Naive thymus-derived CD4-positive, alpha-beta T cell (primary cell): ENCODE results near the gene AKR1B15. TPM values are rescaled to one million over a fixed set of nuclear protein-coding genes. Genes with fewer than 3 reads are reported as not detected.

Source experiments
- ATAC-seq: fragments of 150-1000 bp; cut with Tn5 transposase; 2 replicates; pipeline ENCODE4 v1.10.0; 2021; ENCODE audit warnings: mild to moderate bottlenecking, moderate library complexity
- CTCF ChIA-PET: fragments of 350-600 bp; sonication (Branson Sonifier 250); formaldehyde crosslinking; loops from one replicate; lab custom pipeline; 2021; ENCODE audit warnings: antibody characterized with exemption; lab: Charles Lee
- POLR2A ChIA-PET: fragments of 350-600 bp; sonication (Branson Sonifier 250); formaldehyde crosslinking; loops from one replicate; lab custom pipeline; 2021; ENCODE audit warnings: antibody characterized with exemption, inconsistent platforms; lab: Charles Lee
- DNase-seq, 9 donors: peaks; one replicate each; pipeline versions ENCODE4 v3.0.0 to v3.0.0-alpha.2; 2020 to 2022; ENCODE audit warnings: mixed read lengths in 1 of 9
- H3K27ac ChIP-seq: one replicate; pipeline ENCODE4 v1.7.0; 2013; ENCODE audit warnings: mild to moderate bottlenecking, low read depth, low read length, moderate library complexity
- H3K27me3 ChIP-seq, 2 donors: one replicate each; pipeline ENCODE4 v1.7.0; 2013; ENCODE audit warnings: low read length in 2 of 2, mild to moderate bottlenecking in 2 of 2, moderate library complexity in 2 of 2; ENCODE audit not compliant: control insufficient read depth in 2 of 2, insufficient read depth in 2 of 2
- H3K36me3 ChIP-seq, 3 experiments: 1 replicate in 2 of 3; 2 replicates in 1 of 3; pipeline ENCODE4 v1.7.0; 2013; ENCODE audit warnings: low read length in 3 of 3, mild to moderate bottlenecking in 3 of 3, moderate library complexity in 1 of 3; ENCODE audit not compliant: insufficient read depth in 3 of 3, control insufficient read depth in 2 of 3
- H3K4me1 ChIP-seq, 2 donors: one replicate each; pipeline ENCODE4 v1.7.0; 2013; ENCODE audit warnings: low read length in 2 of 2, mild to moderate bottlenecking in 2 of 2, moderate library complexity in 1 of 2; ENCODE audit not compliant: control insufficient read depth in 2 of 2, insufficient read depth in 2 of 2
- H3K4me3 ChIP-seq: 2 replicates; pipeline ENCODE4 v1.7.0; 2013; ENCODE audit warnings: mild to moderate bottlenecking, low read length
- H3K9me3 ChIP-seq, 3 experiments: 1 replicate in 2 of 3; 2 replicates in 1 of 3; pipeline ENCODE4 v1.7.0; 2013; ENCODE audit warnings: low read length in 3 of 3; ENCODE audit not compliant: control insufficient read depth in 2 of 3
- H3K27ac Mint-ChIP-seq, 9 donors: one replicate each; pipeline ENCODE4 v1.8.0; 2020 to 2022; ENCODE audit warnings: mixed read lengths in 9 of 9, mild to moderate bottlenecking in 8 of 9, moderate library complexity in 5 of 9, inconsistent platforms in 2 of 9
- H3K27me3 Mint-ChIP-seq, 5 donors: one replicate each; pipeline ENCODE4 v1.8.0; 2021 to 2022; ENCODE audit warnings: mixed read lengths in 5 of 5, mild to moderate bottlenecking in 1 of 5
- H3K36me3 Mint-ChIP-seq, 5 donors: one replicate each; pipeline ENCODE4 v1.8.0; 2020 to 2022; ENCODE audit warnings: mixed read lengths in 5 of 5, mild to moderate bottlenecking in 3 of 5, inconsistent platforms in 1 of 5
- H3K4me1 Mint-ChIP-seq, 7 donors: one replicate each; pipeline ENCODE4 v1.8.0; 2020 to 2022; ENCODE audit warnings: mixed read lengths in 7 of 7, mild to moderate bottlenecking in 3 of 7, inconsistent platforms in 1 of 7
- H3K4me3 Mint-ChIP-seq, 10 donors: one replicate each; pipeline ENCODE4 v1.8.0; 2020 to 2022; ENCODE audit warnings: mild to moderate bottlenecking in 10 of 10, mixed read lengths in 10 of 10, moderate library complexity in 6 of 10, inconsistent platforms in 2 of 10
- H3K9me3 Mint-ChIP-seq, 11 donors: one replicate each; pipeline ENCODE4 v1.8.0; 2020 to 2022; ENCODE audit warnings: mixed read lengths in 11 of 11, mild to moderate bottlenecking in 4 of 11, inconsistent platforms in 1 of 11, moderate library complexity in 1 of 11
- intact Hi-C, 2 donors: fragments of 100-400 bp; cut with micrococcal nuclease; formaldehyde crosslinking; loops; one replicate each; pipeline ENCODE4 v1.15.1; 2023
- polyA plus RNA-seq, 2 donors: library from polyadenylated mRNA; unstranded; fragments of 300-500 nt; fragmentation: Illumina TruSeq; gene quantifications; one replicate each; pipeline ENCODE4 v1.2.3, GENCODE V29; 2021
- total RNA-seq, 6 experiments: library from RNA in 5 of 6; stranded (reverse) in 5 of 6; gene quantifications; 1 replicate in 5 of 6; 2 replicates in 1 of 6; pipeline ENCODE4 v1.2.3 and lab custom pipeline; 2021 to 2026

The AKR1B15 gene
- total and polyA plus RNA-seq, 7 experiments from 2014 or later: not detected

DNA sequence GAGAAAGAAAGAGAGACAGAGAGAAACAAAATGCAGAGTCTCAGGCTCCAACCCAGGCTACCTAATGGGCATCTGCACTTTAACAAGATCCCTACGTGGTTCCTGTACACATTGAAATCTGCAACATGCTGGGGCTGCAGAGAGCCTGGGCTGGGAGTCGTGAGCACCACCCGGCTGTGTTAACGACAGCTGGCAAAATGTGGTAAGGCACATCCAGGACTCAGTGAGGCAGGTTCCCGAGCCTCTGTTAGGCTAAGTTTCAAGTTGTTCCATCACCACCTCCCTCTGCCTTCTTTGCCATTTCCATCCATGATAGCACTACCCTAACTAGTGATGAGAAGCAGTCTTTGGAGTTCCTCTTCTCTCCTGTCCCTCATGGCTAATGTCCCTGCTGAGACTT, 20.2 kb upstream of the AKR1B15 start:
- no peaks in the 10 kb centered on the region for H3K36me3 ChIP-seq
- H3K27me3 ChIP-seq: no peaks in the 10 kb centered on the region
- H3K9me3 Mint-ChIP-seq: peaks cover 0 to 1% (median 0%) of the 10 kb centered on the region in 11 donors
- no peak for ATAC-seq
- H3K4me3 ChIP-seq: no peak overlapping the region
- ChIA-PET POLR2A (no interaction called here), CTCF (no interaction called here)
- H3K9me3 ChIP-seq: no peaks in the 10 kb centered on the region
- H3K27ac Mint-ChIP-seq: no peak overlapping the region
- H3K36me3 Mint-ChIP-seq: no peaks in the 10 kb centered on the region
- no peak overlapping the region for H3K4me3 Mint-ChIP-seq
- no peaks in the 10 kb centered on the region for H3K4me1 ChIP-seq
- H3K27me3 Mint-ChIP-seq: peaks cover 0 to 11% (median 0%) of the 10 kb centered on the region in 5 donors
- intact Hi-C loops: no loop called here
- H3K4me1 Mint-ChIP-seq: no peaks in the 10 kb centered on the region
- H3K27ac ChIP-seq: no peak overlapping the region
- DNase-seq: no peak

GRCh38 chr7:134530460-134530859, 18.4 kb upstream of the AKR1B15 start:
- H3K27ac ChIP-seq: no peak overlapping the region
- H3K4me1 ChIP-seq: no peaks in the 10 kb centered on the region
- DNase-seq (no peak), ATAC-seq (no peak)
- Mint-ChIP-seq H3K27ac (peak overlapping the region in 1 of 9 donors; percentile 12), H3K36me3 (no peaks in the 10 kb centered on the region), H3K27me3 (peaks cover 0 to 8% (median 0%) of the 10 kb centered on the region in 5 donors), H3K4me1 (no peaks in the 10 kb centered on the region), H3K4me3 (no peak overlapping the region), H3K9me3 (peaks cover 0 to 1% (median 0%) of the 10 kb centered on the region in 11 donors)
- intact Hi-C loops: no loop called here
- H3K36me3 ChIP-seq: no peaks in the 10 kb centered on the region
- H3K9me3 ChIP-seq: no peaks in the 10 kb centered on the region
- POLR2A ChIA-PET: no interaction called here
- CTCF ChIA-PET: no interaction called here
- no peak overlapping the region for H3K4me3 ChIP-seq
- no peaks in the 10 kb centered on the region for H3K27me3 ChIP-seq

- Histone ChIP-seq H3K27me3 (no peaks in the 10 kb centered on the region), H3K4me3 (no peak overlapping the region), H3K4me1 (no peaks in the 10 kb centered on the region), H3K36me3 (no peaks in the 10 kb centered on the region), H3K27ac (no peak overlapping the region), H3K9me3 (no peaks in the 10 kb centered on the region)
- H3K27ac Mint-ChIP-seq: no peak overlapping the region
- POLR2A ChIA-PET: no interaction called here
- intact Hi-C loops: no loop called here
- peaks cover 0 to 8% (median 0%) of the 10 kb centered on the region in 5 donors for H3K27me3 Mint-ChIP-seq
- peaks cover 0 to 1% (median 0%) of the 10 kb centered on the region in 11 donors for H3K9me3 Mint-ChIP-seq
- no peak overlapping the region for H3K4me3 Mint-ChIP-seq
- H3K4me1 Mint-ChIP-seq: no peaks in the 10 kb centered on the region
- no peak for ATAC-seq
- CTCF ChIA-PET: no interaction called here
- no peaks in the 10 kb centered on the region for H3K36me3 Mint-ChIP-seq
- no peak for DNase-seq
Measured at GRCh38 chr7:134532180-134532953, 16.5 kb upstream of the AKR1B15 start.

DNA sequence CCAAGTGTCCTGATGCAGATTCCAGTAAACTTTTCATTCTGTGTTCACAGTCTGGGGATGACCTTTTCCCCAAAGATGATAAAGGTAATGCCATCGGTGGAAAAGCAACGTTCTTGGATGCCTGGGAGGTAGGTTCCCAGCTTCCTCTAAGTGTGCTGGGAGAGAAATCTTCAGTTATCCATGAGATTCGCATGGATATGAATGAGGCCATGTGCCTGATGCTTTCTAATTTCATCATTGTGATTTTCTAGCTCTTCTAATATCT, 16.0 kb upstream of the AKR1B15 start:
- Histone ChIP-seq H3K9me3 (no peaks in the 10 kb centered on the region), H3K27me3 (no peaks in the 10 kb centered on the region), H3K27ac (no peak overlapping the region), H3K4me3 (no peak overlapping the region), H3K4me1 (no peaks in the 10 kb centered on the region), H3K36me3 (no peaks in the 10 kb centered on the region)
- ChIA-PET CTCF (no interaction called here), POLR2A (no interaction called here)
- intact Hi-C loops: no loop called here
- no peaks in the 10 kb centered on the region for H3K4me1 Mint-ChIP-seq
- peaks cover 0 to 8% (median 0%) of the 10 kb centered on the region in 5 donors for H3K27me3 Mint-ChIP-seq
- H3K36me3 Mint-ChIP-seq: no peaks in the 10 kb centered on the region
- peaks cover 0 to 1% (median 0%) of the 10 kb centered on the region in 11 donors for H3K9me3 Mint-ChIP-seq
- no peak overlapping the region for H3K4me3 Mint-ChIP-seq
- H3K27ac Mint-ChIP-seq: no peak overlapping the region
- DNase-seq (no peak), ATAC-seq (no peak)

DNA sequence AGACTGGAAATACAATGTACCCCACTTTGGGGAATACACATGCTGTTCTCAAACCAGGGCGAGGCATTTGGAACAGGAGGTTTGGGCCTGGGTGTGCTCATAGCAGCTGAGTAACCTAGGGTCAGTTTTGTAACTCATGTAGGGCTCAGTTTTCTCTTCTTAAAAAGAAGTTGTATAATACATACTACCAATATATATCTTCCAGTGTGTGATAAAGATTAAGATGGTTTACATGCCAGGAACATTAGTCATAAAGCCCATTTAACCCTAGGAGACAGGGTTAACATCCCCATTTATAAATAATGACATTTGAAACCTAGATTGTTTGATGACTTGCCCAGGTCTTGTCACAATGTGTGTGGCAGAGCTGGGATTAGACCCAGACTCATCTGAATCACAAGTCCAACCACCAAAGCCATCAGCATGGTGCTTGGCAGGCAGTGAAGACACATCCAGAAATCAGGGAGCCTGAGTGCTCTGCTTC, 15.6 kb upstream of the AKR1B15 start:
- POLR2A ChIA-PET: no interaction called here

DNA sequence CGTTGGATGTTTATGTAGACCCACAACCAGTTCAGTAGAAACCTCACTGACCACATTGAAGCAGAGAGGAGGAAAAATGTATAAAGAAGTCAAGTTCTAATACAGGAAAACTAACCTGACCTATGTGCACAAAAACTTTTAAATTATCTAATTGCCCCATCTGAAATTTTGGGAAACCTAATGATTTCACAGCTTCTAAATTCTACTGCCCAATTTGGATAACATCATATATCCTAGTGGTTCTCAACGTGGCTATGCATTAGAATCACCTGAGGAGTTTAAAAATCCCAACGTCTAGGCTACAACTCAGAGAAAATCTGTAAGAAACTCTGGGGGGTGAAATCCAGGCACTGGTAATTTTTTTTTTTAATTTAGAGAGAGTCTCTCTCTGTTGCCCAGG, 14.3 kb upstream of the AKR1B15 start:
- Mint-ChIP-seq H3K4me1 (no peaks in the 10 kb centered on the region), H3K4me3 (no peak overlapping the region), H3K27me3 (peaks cover 0 to 4% (median 1%) of the 10 kb centered on the region in 5 donors), H3K27ac (no peak overlapping the region), H3K9me3 (no peaks in the 10 kb centered on the region), H3K36me3 (no peaks in the 10 kb centered on the region)
- no peaks in the 10 kb centered on the region for H3K9me3 ChIP-seq
- no peaks in the 10 kb centered on the region for H3K4me1 ChIP-seq
- ChIA-PET CTCF (no interaction called here), POLR2A (no interaction called here)
- ATAC-seq: no peak
- H3K27ac ChIP-seq: no peak overlapping the region
- no peaks in the 10 kb centered on the region for H3K27me3 ChIP-seq
- no peak for DNase-seq
- no peaks in the 10 kb centered on the region for H3K36me3 ChIP-seq
- intact Hi-C loops: no loop called here
- H3K4me3 ChIP-seq: no peak overlapping the region

More for the DNA sequence above, 15.6 kb upstream of the AKR1B15 start:
- H3K27ac Mint-ChIP-seq: no peak overlapping the region
- DNase-seq: no peak
- Histone ChIP-seq H3K9me3 (no peaks in the 10 kb centered on the region), H3K4me3 (no peak overlapping the region), H3K27me3 (no peaks in the 10 kb centered on the region), H3K4me1 (no peaks in the 10 kb centered on the region), H3K27ac (no peak overlapping the region), H3K36me3 (no peaks in the 10 kb centered on the region)
- ATAC-seq: no peak
- CTCF ChIA-PET: no interaction called here
- peaks cover 0 to 8% (median 0%) of the 10 kb centered on the region in 5 donors for H3K27me3 Mint-ChIP-seq
- no peaks in the 10 kb centered on the region for H3K36me3 Mint-ChIP-seq
- intact Hi-C loops: no loop called here
- H3K4me1 Mint-ChIP-seq: no peaks in the 10 kb centered on the region
- H3K4me3 Mint-ChIP-seq: no peak overlapping the region
- H3K9me3 Mint-ChIP-seq: peaks cover 0 to 1% (median 0%) of the 10 kb centered on the region in 11 donors
